HepG2 (cell line): ENCODE data around the gene ORMDL2. TPM values are rescaled to one million over a fixed set of nuclear protein-coding genes. Genes with fewer than 3 reads are reported as not detected.

ENCODE experiments used
- BHLHE40 ChIP-seq: IDR thresholded peaks from 2 replicates; pipeline ENCODE4 v1.6.1; 2011; ENCODE audit warnings: low read length, improper control_type of control experiment
- BRD4 ChIP-seq: sonication (generic); formaldehyde crosslinking; IDR thresholded peaks from 2 replicates; pipeline ENCODE4 v1.4.0; 2020; ENCODE audit warnings: missing genetic modification reagents
- FOXC1 ChIP-seq: sonication (generic); formaldehyde crosslinking; IDR thresholded peaks from 2 replicates; pipeline ENCODE4 v1.8.0; 2022; ENCODE audit warnings: mild to moderate bottlenecking, missing genetic modification reagents, borderline replicate concordance
- FOXP4 ChIP-seq: sonication (generic); formaldehyde crosslinking; IDR thresholded peaks from 2 replicates; pipeline ENCODE4 v1.4.0; 2020; ENCODE audit warnings: missing genetic modification reagents
- HNRNPK ChIP-seq: fragments of 200-400 bp; formaldehyde crosslinking; IDR thresholded peaks from 2 replicates; pipeline ENCODE4 v1.6.1; 2018; ENCODE audit warnings: low read length, low read depth, moderate library complexity, mild to moderate bottlenecking; ENCODE audit not compliant: poor library complexity, severe bottlenecking
- PITX1 ChIP-seq: sonication (generic); formaldehyde crosslinking; IDR thresholded peaks from 2 replicates; pipeline ENCODE4 v1.5.1; 2020; ENCODE audit warnings: mild to moderate bottlenecking, missing genetic modification reagents
- SKIL ChIP-seq: sonication (generic); formaldehyde crosslinking; IDR thresholded peaks from 2 replicates; pipeline ENCODE4 v1.8.0; 2022; ENCODE audit warnings: missing genetic modification reagents, mild to moderate bottlenecking, moderate library complexity, borderline replicate concordance
- THRA ChIP-seq: sonication (generic); formaldehyde crosslinking; IDR thresholded peaks from 2 replicates; pipeline ENCODE4 v1.4.0; 2020; ENCODE audit warnings: missing genetic modification reagents, borderline replicate concordance
- YY1 ChIP-seq: IDR thresholded peaks from 2 replicates; pipeline ENCODE4 v1.6.1; 2011; ENCODE audit warnings: low read length, low read depth, moderate library complexity, mild to moderate bottlenecking; ENCODE audit not compliant: insufficient read depth, insufficient replicate concordance
- ZNF382 ChIP-seq: sonication (generic); formaldehyde crosslinking; IDR thresholded peaks from 2 replicates; pipeline ENCODE4 v1.5.0; 2020; ENCODE audit warnings: missing genetic modification reagents, mild to moderate bottlenecking, borderline replicate concordance
- ZNF558 ChIP-seq: sonication (generic); formaldehyde crosslinking; IDR thresholded peaks from 2 replicates; pipeline ENCODE4 v1.9.0; 2022; ENCODE audit warnings: mild to moderate bottlenecking, missing genetic modification reagents, borderline replicate concordance
- ZNF569 ChIP-seq: sonication (generic); formaldehyde crosslinking; IDR thresholded peaks from 2 replicates; pipeline ENCODE4 v1.5.0; 2020; ENCODE audit warnings: mild to moderate bottlenecking, missing genetic modification reagents, moderate library complexity, borderline replicate concordance
- ZNF598 ChIP-seq: sonication (generic); formaldehyde crosslinking; IDR thresholded peaks from 2 replicates; pipeline ENCODE4 v1.5.1; 2020; ENCODE audit warnings: mild to moderate bottlenecking, missing genetic modification reagents, borderline replicate concordance
- ZNF639 ChIP-seq: conservative IDR thresholded peaks from 2 replicates; pipeline ENCODE4 v1.6.1; 2018; ENCODE audit warnings: missing genetic modification reagents
- ZNF710 ChIP-seq: sonication (generic); formaldehyde crosslinking; IDR thresholded peaks from 2 replicates; pipeline ENCODE4 v1.5.0; 2020; ENCODE audit warnings: mild to moderate bottlenecking, missing genetic modification reagents, borderline replicate concordance
- ZNF75D ChIP-seq: sonication (generic); formaldehyde crosslinking; IDR thresholded peaks from 2 replicates; pipeline ENCODE4 v1.8.1; 2023; ENCODE audit warnings: missing genetic modification reagents, mild to moderate bottlenecking, borderline replicate concordance
- ZNF776 ChIP-seq: sonication (generic); formaldehyde crosslinking; IDR thresholded peaks from 2 replicates; pipeline ENCODE4 v1.4.0; 2020; ENCODE audit warnings: mild to moderate bottlenecking, missing genetic modification reagents
- polyA plus RNA-seq, 8 experiments: library from polyadenylated mRNA; depleted of rRNA in 3 of 8; stranded (reverse) in 7 of 8; unstranded in 1 of 8; fragments of >200 nt; fragmentation: Illumina TruSeq in 4 of 8; extraction: Trizol in 4 of 8; gene quantifications; 2 replicates each; pipeline versions ENCODE4 v1.2.1 to v1.2.3, GENCODE V29; 2011 to 2016; ENCODE audit warnings: low read depth in 4 of 8, missing spikeins in 1 of 8, mixed read lengths in 1 of 8; ENCODE audit not compliant: insufficient read depth in 1 of 8
- total RNA-seq, 5 experiments: library from RNA; depleted of rRNA; stranded (reverse); fragments of >200 nt; fragmentation: Illumina TruSeq; extraction: Trizol; gene quantifications; 2 replicates each; pipeline ENCODE4 v1.2.3, GENCODE V29; 2016; ENCODE audit warnings: low read depth in 1 of 5

ORMDL2 gene
- total and polyA plus RNA-seq, 2 of the 13 experiments (the other 11 are each of a cell fraction or from before 2014, with no cell fraction given), result 24.0 to 28.6 TPM

- TF ChIP-seq ZNF598 (no peak), ZNF569 (CRISPR knock-in tag) (no peak), THRA (CRISPR knock-in tag) (no peak), FOXC1 (CRISPR knock-in tag) (no peak), ZNF382 (CRISPR knock-in tag) (no peak), BRD4 (no peak; the same call in 1 of the 2 replicates), FOXP4 (CRISPR knock-in tag) (no peak), BHLHE40 (no peak), SKIL (CRISPR knock-in tag) (no peak), PITX1 (0 out of 2 replicates have a peak, but pooled peaks have one; percentile 16), ZNF639 (CRISPR knock-in tag) (no peak), HNRNPK (no peak), YY1 (peak; percentile 94), ZNF710 (CRISPR knock-in tag) (no peak), ZNF776 (CRISPR knock-in tag) (no peak), ZNF75D (CRISPR knock-in tag) (no peak), ZNF558 (CRISPR knock-in tag) (no peak; the same call in 1 of the 2 replicates)
These were observed at the start of gene ORMDL2, which contains the start of gene SARNP (continued) for GRCh38 chr12:55817345-55818139.
